Kidney (tissue), 14 donors: ENCODE measurements around the gene GNB5. TPM values are rescaled to one million over a fixed set of nuclear protein-coding genes. Genes with fewer than 3 reads are reported as not detected.

Experiments
- DNase-seq, 5 donors: peaks; one replicate each; pipeline ENCODE4 v3.0.0-alpha.2; 2013 to 2020
- FAIRE-seq: peaks from 2 replicates; lab custom pipeline; 2012; peaks lifted over from hg19 to GRCh38; lab: Jason Lieb, UNC
- H3K27ac ChIP-seq, 2 donors: one replicate each; pipeline ENCODE4 v1.7.0; 2013; ENCODE audit warnings: low read depth in 2 of 2, low read length in 2 of 2, inconsistent platforms in 1 of 2
- H3K27me3 ChIP-seq: one replicate; pipeline ENCODE4 v1.7.1; 2013; ENCODE audit warnings: low read length, inconsistent platforms; ENCODE audit not compliant: control insufficient read depth, insufficient read depth
- H3K36me3 ChIP-seq, 3 donors: one replicate each; pipeline versions ENCODE4 v1.7.0 to v1.7.1; 2013; ENCODE audit warnings: low read length in 3 of 3, control low read depth in 1 of 3, inconsistent platforms in 1 of 3; ENCODE audit not compliant: insufficient read depth in 3 of 3, control insufficient read depth in 2 of 3
- H3K4me1 ChIP-seq, 3 donors: one replicate each; pipeline versions ENCODE4 v1.7.0 to v1.7.1; 2013; ENCODE audit warnings: low read length in 3 of 3, inconsistent platforms in 1 of 3, low read depth in 1 of 3; ENCODE audit not compliant: control insufficient read depth in 2 of 3, insufficient read depth in 2 of 3
- H3K4me3 ChIP-seq, 3 donors: one replicate each; pipeline versions ENCODE4 v1.7.0 to v1.8.1; 2013; ENCODE audit warnings: low read length in 3 of 3, control low read depth in 1 of 3, inconsistent platforms in 1 of 3
- H3K9ac ChIP-seq, 3 donors: one replicate each; pipeline versions ENCODE4 v1.7.0 to v1.7.1; 2013; ENCODE audit warnings: low read length in 3 of 3, control low read depth in 1 of 3, inconsistent platforms in 1 of 3
- H3K9me3 ChIP-seq, 3 donors: one replicate each; pipeline versions ENCODE4 v1.7.0 to v1.7.1; 2013; ENCODE audit warnings: low read length in 3 of 3, control low read depth in 1 of 3, inconsistent platforms in 1 of 3; ENCODE audit not compliant: control insufficient read depth in 2 of 3, insufficient read depth in 1 of 3
- CTCF ChIP-seq: IDR thresholded peaks from 3 replicates; pipeline ENCODE4 v1.5.1; 2012; ENCODE audit warnings: mild to moderate bottlenecking, moderate library complexity, borderline replicate concordance; ENCODE audit not compliant: insufficient read depth; ENCODE audit errors: extremely low read depth
- intact Hi-C: fragments of 100-400 bp; cut with DNase I; formaldehyde crosslinking; loops from one replicate; pipeline ENCODE4 v1.11.1; 2022
- polyA plus RNA-seq: library from polyadenylated mRNA; stranded (reverse); fragments of 350-450 nt; fragmentation: Illumina TruSeq; extraction: RNeasy Lipid Tissue Mini Kit (QIAGEN cat#74804); gene quantifications from one replicate; pipeline ENCODE4 v1.2.3, GENCODE V29; 2014; ENCODE audit warnings: low read depth, low replicate concordance; ENCODE audit not compliant: insufficient read depth
- total RNA-seq: library from RNA; stranded (reverse); fragmentation: NEBNext Ultra II Directional; extraction: Animal tissue kit (Norgen Biotek cat#: 25700); gene quantifications from one replicate; pipeline ENCODE4 v1.2.1, GENCODE V29; 2021
- donor health status: control.
- donor health status: control.
- donor health status: control.
- donor health status: control.
- donor health status: control.
- donor health status: DM: yes; HTN: yes; CAD: no.
- donor health status: Normal renal cell carcinoma (clear cell type).

Gene GNB5
- total and polyA plus RNA-seq, 2 donors from 2014 or later: 28.3 to 43.6 TPM

- intact Hi-C loops: no loop called here
- no peak for TF ChIP-seq CTCF
- no peak for FAIRE-seq
- Histone ChIP-seq H3K4me3 (no peak overlapping the region), H3K4me1 (no peaks in the 10 kb centered on the region), H3K9ac (no peak overlapping the region), H3K36me3 (peaks cover 0 to 4% (median 2%) of the 10 kb centered on the region in 3 donors), H3K27me3 (no peaks in the 10 kb centered on the region), H3K9me3 (no peaks in the 10 kb centered on the region), H3K27ac (no peak overlapping the region)
- no peak for DNase-seq
Observed at GRCh38 chr15:52162260-52162659, 28.9 kb downstream of the GNB5 start.

- H3K4me1 ChIP-seq: no peaks in the 10 kb centered on the region
- intact Hi-C loops: no loop called here
- H3K4me3 ChIP-seq: no peak overlapping the region
- no peaks in the 10 kb centered on the region for H3K27me3 ChIP-seq
- no peak for TF ChIP-seq CTCF
- H3K27ac ChIP-seq: no peak overlapping the region
- peaks cover 0 to 4% (median 2%) of the 10 kb centered on the region in 3 donors for H3K36me3 ChIP-seq
- FAIRE-seq (no peak), DNase-seq (no peak)
- H3K9me3 ChIP-seq: no peaks in the 10 kb centered on the region
- no peak overlapping the region for H3K9ac ChIP-seq
Observed at GRCh38 chr15:52161406-52161966, 29.7 kb downstream of the GNB5 start.

- no peaks in the 10 kb centered on the region for H3K9me3 ChIP-seq
- peaks cover 0 to 5% (median 0%) of the 10 kb centered on the region in 3 donors for H3K4me1 ChIP-seq
- intact Hi-C loops: no loop called here
- no peak for TF ChIP-seq CTCF
- no peak overlapping the region for H3K4me3 ChIP-seq
- FAIRE-seq (no peak), DNase-seq (no peak)
- peaks cover 0 to 4% (median 2%) of the 10 kb centered on the region in 3 donors for H3K36me3 ChIP-seq
- H3K27me3 ChIP-seq: no peaks in the 10 kb centered on the region
- H3K27ac ChIP-seq: no peak overlapping the region
- no peak overlapping the region for H3K9ac ChIP-seq
Observed at GRCh38 chr15:52159645-52160044, 31.5 kb downstream of the GNB5 start.
